GM21737 (cell line): Measurements from ENCODE around the gene SERPINB6.
A peak's percentile ranks its signal among the peaks of the same experiment; 100 is the strongest.
"Not testable (repeated sequence)": the region's sequence is repeated elsewhere in the genome, so short reads cannot be mapped to it uniquely, and the experiment has no call there.

Experiments
- ATAC-seq: cut with Tn5 transposase; IDR thresholded peaks from one replicate; pipeline ENCODE4 v1.9.1; 2021; ENCODE audit warnings: mild to moderate bottlenecking, moderate library complexity; ENCODE audit not compliant: unreplicated experiment

SERPINB6 gene

GRCh38 chr6:2940010-2940850 lies 31.1 kb downstream of the SERPINB6 start:
- peak; percentile 90 for ATAC-seq

DNA sequence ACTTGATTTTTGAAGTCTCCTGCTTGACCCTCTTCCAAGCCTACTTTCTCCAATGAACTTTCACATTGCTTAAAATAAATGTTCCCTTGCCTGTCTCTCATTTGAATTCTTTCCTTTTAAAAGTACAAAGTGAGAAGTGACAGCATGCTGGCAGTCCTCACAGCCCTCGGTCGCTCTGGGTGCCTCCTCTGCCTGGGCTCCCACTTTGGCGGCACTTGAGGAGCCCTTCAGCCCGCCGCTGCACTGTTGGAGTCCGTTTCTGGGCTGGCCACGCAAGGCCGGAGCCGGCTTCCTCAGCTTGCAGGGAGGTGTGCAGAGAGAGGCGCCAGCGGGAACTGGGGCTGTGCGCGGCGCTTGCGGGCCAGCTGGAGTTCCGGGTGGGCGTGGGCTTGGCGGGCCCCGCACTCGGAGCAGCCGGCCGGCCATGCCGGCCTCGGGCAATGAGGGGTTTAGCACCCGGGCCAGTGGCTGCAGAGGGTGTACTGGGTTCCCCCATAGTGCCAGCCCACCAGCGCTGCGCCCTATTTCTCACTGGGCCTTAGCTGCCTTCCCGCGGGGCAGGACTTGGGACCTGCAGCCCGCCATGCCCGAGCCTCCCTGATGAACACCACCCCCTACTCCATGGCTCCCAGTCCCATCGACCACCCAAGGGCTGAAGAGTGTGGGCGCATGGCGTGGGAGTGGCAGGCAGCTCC lies 31.9 kb downstream of the SERPINB6 start:
- ATAC-seq = no peak

DNA sequence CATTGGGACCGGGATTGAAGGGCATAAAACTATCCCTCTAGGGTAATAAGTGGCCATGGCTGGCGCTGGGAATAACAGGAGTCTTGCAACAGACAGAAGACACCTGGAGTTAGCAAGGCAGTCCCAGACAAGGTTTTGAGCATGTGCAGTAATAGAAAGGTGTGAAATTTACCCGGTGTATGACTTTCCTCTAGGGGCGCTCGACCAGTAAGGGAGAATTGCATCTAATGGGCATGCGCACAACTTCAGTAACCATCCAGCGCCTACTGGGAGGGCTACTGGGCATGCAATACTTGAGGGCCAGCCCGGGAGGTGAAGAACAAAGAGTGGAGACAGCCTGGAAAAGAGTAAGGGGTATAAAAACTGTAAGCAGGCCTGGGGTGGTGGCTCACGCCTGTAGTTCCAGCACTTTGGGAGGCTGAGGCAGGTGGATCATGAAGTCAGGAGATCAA lies 32.7 kb downstream of the SERPINB6 start:
- no peak for ATAC-seq

GRCh38 chr6:2938004-2938631 lies 33.2 kb downstream of the SERPINB6 start:
- ATAC-seq = no peak

- ATAC-seq = no peak
Observed at GRCh38 chr6:2937627-2938003, 33.8 kb downstream of the SERPINB6 start.

DNA sequence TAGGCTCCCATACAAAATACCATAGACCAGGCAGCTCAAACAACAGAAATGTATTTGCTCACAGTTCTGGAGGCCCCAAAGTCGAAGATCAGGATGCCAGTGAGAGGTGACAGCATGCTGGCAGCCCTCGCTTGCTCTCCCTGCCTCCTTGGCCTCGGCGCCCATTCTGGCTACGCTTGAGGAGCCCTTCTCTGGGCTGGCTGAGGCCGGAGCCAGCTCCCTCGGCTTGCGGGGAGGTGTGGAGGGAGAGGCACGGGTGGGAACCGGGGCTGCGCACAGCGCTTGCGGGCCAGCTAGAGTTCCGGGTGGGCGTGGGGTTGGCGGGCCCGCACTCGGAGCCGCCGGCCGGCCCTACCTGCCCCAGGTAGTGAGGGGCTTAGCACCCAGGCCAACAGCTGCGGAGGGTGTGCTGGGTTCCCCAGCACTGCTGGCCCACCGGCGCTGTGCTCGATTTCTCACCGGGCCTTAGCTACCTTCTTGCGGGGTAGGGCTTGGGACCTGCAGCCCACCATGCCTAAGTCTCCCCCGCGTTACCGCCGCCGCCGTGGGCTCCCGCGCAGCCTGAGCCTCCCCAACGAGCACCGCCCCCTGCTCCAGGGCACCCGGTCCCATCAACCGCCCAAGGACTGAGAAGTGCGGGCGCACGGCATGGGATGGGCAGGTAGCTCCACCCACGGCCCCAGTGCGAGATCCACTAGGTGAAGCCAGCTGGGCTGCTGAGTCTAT lies 35.6 kb downstream of the SERPINB6 start:
- no peak for ATAC-seq

GRCh38 chr6:2934057-2934456 lies 37.3 kb downstream of the SERPINB6 start:
- no peak for ATAC-seq

DNA sequence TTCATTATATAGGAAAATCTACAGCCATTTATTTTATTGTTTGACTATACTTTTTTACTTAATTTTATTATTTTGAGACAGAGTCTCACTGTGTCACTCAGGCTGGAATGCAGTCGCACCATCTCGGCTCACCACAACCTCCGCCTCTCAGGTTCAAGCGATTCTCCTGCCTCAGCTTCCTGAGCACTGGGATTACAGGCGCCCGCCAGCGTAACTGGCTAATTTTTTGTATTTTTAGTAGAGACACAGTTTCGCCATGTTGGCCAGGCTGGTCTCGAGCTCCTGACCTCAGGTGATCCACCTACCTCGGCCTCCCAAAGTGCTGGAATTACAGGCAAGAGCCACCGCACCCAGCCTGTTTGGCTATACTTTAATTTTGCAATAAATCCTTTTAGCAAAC lies 38.5 kb downstream of the SERPINB6 start:
- ATAC-seq = not testable (repeated sequence)

DNA sequence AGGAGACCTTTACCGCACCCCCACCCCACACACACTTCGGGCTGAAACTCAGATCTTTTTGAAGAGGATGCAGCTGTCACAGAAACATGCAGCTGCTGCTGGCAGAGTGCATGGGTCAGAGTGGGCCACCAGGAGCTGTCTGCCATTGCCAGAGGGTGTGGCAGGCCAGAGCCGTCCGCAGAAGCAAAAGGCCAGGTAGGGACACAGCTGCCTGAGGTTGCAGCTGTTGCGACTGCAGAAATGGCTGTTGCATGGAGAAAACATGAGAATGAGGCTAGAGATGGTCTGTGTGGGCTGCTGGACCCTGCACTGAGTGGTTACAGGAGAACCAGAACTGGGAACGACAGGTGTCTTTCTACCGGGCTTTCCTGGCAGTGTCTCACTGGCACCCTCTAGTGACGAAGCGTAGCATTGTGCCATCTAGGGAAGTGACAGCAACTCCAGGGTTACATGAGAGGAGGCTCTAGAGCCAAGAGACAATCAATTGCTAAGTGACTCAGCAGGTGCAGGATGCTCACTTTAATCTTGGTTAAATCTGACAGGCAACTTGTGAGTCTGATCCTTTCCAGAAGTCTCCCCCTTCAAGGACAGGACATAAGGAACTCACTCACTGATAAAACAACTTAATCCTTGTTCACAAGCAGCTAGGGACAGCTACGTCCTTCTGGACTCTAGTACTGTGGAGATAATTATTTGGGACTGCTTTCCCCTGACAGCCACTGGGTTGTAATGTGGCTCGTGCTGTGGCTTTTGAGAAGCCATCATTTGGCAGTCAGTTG lies 39.2 kb downstream of the SERPINB6 start:
- ATAC-seq = peak; percentile 61

DNA sequence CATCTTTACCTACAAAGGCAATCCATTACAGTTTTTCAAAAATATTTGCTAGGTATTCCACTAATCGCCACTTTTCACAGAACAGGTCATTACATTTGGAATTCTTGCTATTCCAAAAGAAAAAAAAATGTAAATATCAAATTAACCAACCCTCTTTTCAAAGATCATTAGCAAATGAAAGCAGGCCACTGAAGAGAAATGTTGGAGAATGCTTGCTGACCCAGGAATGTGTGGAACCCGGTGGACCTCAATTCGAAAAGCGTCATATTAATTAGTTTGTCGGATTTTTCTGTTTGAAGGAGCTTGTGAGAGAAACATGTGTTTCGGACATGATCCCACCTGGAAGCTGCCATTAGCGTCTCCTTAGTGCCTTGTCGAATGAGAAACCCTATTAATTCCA lies 40.3 kb downstream of the SERPINB6 start:
- ATAC-seq = no peak

- ATAC-seq = not testable (repeated sequence)
Observed at GRCh38 chr6:2927931-2928330, 43.4 kb downstream of the SERPINB6 start.

DNA sequence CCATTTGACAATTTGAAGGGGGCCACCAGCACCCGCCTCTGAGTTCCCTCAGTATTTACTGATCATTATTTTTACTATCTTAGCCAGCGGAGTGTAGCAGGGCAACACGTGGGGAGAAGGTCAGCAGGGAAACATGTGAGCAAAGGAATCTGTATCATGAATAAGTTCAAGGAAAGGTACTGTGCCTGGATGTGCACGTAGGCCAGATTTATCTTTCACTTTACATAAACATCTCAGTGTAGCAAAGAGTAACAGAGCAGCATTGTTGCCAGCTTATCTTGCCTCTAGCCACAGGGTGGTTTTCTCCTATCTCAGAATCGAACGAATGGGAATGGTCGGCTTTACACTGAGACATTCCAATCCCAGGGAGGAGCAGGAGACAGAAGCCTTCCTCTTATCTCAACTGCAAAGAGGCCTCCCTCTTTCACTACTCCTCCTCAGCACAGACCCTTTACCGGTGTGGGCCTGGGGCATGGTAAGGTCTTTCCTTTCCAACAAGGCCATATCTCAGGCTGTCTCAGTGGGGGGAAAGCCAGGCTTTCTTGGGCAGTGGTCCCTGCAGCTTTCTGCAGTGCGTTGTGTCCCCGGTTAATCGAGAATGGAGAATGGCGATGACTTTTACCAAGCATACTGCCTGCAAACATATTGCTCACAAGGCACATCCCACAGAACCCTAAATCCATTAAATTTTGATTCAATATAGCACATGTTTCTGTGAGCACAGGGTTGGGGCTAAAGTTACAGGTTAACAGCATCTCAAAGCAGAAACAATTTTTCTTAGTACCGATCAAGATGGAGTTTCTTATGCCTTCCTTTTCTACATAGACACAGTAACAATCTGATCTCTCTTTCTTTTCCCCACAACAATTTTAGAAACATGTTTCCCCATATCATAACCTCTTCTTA lies 45.3 kb downstream of the SERPINB6 start:
- ATAC-seq = not testable (repeated sequence)

DNA sequence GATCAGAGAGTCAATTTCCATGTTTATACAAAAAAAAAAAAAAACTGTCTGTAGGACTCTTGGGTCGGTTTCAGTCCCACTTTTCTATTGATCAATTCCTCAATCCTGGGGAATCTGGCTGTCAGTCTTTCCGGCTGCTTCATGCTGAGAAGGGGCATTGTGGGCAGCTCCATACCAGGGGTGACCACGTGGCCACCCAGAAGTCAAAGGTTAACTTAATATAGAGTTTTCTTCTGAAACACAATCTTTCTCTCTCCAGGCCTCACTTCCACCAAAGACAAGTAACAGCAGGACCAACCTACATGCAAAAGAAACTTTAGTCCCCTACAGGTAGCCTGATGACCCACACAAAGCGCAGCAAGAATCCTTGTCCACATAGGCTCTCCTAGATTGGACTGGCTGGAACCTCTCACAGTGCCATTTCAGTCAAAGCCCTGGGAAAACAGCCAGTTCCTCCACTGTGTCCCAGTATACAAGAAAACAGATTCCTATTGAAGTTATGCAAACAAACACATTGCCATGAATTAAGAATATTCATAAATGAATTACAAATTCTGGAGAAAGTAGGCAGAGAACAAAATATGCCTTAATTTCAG lies 49.7 kb downstream of the SERPINB6 start:
- no peak for ATAC-seq

- ATAC-seq = no peak
Observed at GRCh38 chr6:2920671-2921112, 50.7 kb downstream of the SERPINB6 start.

GRCh38 chr6:2919886-2920285 lies 51.5 kb downstream of the SERPINB6 start:
- ATAC-seq = no peak

GRCh38 chr6:2919401-2919800 lies 52.0 kb downstream of the SERPINB6 start:
- ATAC-seq = no peak

DNA sequence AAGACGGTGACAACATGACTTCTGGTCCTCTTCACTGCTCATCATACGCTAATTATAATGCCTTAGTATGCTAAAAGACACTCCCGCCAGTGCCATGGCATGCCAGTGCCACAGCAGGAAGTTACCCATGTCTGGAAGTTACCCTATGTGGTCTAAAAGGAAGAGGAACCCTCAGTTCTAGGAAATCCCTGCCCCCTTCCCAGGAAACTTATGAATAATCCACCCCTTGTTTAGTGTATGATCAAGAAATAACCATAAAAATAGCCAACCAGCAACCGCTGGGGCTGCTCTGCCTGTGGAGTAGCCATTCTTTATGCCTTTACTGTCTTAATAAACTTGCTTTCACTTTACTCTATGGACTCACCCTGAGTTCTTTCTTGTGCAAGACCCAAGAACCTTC lies 52.4 kb downstream of the SERPINB6 start:
- no peak for ATAC-seq

GRCh38 chr6:2917801-2918445 lies 53.4 kb downstream of the SERPINB6 start:
- no peak for ATAC-seq
